Ectodermal cell (in vitro differentiated cells): ENCODE measurements around the gene CEMIP.
A peak's percentile ranks its signal among the peaks of the same experiment; 100 is the strongest.

Experiments used
- H3K27ac ChIP-seq: 2 replicates; pipeline ENCODE4 v1.7.0; 2013; ENCODE audit warnings: mild to moderate bottlenecking, low read depth, low read length; ENCODE audit not compliant: insufficient read depth, poor library complexity, severe bottlenecking
- H3K27me3 ChIP-seq: 2 replicates; pipeline ENCODE4 v1.7.0; 2013; ENCODE audit warnings: mild to moderate bottlenecking, low read length; ENCODE audit not compliant: insufficient read depth, control insufficient read depth, poor library complexity, severe bottlenecking
- H3K36me3 ChIP-seq: one replicate; pipeline ENCODE4 v1.7.0; 2013; ENCODE audit warnings: low read length; ENCODE audit not compliant: control insufficient read depth, insufficient read depth
- H3K4me1 ChIP-seq: one replicate; pipeline ENCODE4 v1.7.0; 2013; ENCODE audit warnings: low read length; ENCODE audit not compliant: control insufficient read depth, insufficient read depth
- H3K4me3 ChIP-seq: 2 replicates; pipeline ENCODE4 v1.7.0; 2013; ENCODE audit warnings: low read depth, low read length, control low read depth; ENCODE audit not compliant: insufficient read depth
- H3K9me3 ChIP-seq: 2 replicates; pipeline ENCODE4 v1.7.0; 2013; ENCODE audit warnings: mild to moderate bottlenecking, low read length, moderate library complexity; ENCODE audit not compliant: control insufficient read depth
- WGBS, 2 experiments: methylation state at CpG; one replicate each; pipeline ENCODE4 v1.1.7; 2013; ENCODE audit warnings: missing lambda C conversion rate in 2 of 2; 5-methylcytosine and 5-hydroxymethylcytosine counted together

The CEMIP gene

GRCh38 chr15:80780416-80781221 lies 1.4 kb downstream of the CEMIP start:
- Histone ChIP-seq H3K27me3 (peaks cover 54% of the 10 kb centered on the region), H3K36me3 (no peaks in the 10 kb centered on the region), H3K9me3 (no peaks in the 10 kb centered on the region), H3K27ac (no peak overlapping the region), H3K4me3 (peak overlapping the region; percentile 19), H3K4me1 (peaks cover 16% of the 10 kb centered on the region)
- WGBS, 2 experiments, result 5 to 6% methylated on average over 40 of the region's 40 CpGs

- Histone ChIP-seq H3K36me3 (no peaks in the 10 kb centered on the region), H3K9me3 (no peaks in the 10 kb centered on the region), H3K4me3 (no peak overlapping the region), H3K27ac (no peak overlapping the region), H3K27me3 (peaks cover 41% of the 10 kb centered on the region), H3K4me1 (peaks cover 16% of the 10 kb centered on the region)
Measured at GRCh38 chr15:80783260-80783659, 4.1 kb downstream of the CEMIP start.

GRCh38 chr15:80785335-80785734 lies 6.2 kb downstream of the CEMIP start:
- H3K36me3 ChIP-seq, result no peaks in the 10 kb centered on the region

GRCh38 chr15:80785811-80786354 lies 6.7 kb downstream of the CEMIP start:
- 88 to 96% methylated on average over 5 of the region's 5 CpGs for WGBS, 2 experiments
- Histone ChIP-seq H3K4me3 (no peak overlapping the region), H3K27ac (no peak overlapping the region), H3K27me3 (peaks cover 15% of the 10 kb centered on the region), H3K36me3 (no peaks in the 10 kb centered on the region), H3K4me1 (peaks cover under 1% of the 10 kb centered on the region), H3K9me3 (no peaks in the 10 kb centered on the region)

More at GRCh38 chr15:80785335-80785734, 6.2 kb downstream of the CEMIP start:
- WGBS, 2 experiments, result 91 to 92% methylated on average over 5 of the region's 5 CpGs
- H3K4me1 ChIP-seq, result peaks cover 5% of the 10 kb centered on the region
- H3K27me3 ChIP-seq, result peaks cover 20% of the 10 kb centered on the region
- no peaks in the 10 kb centered on the region for H3K9me3 ChIP-seq
- H3K4me3 ChIP-seq, result no peak overlapping the region
- no peak overlapping the region for H3K27ac ChIP-seq

GRCh38 chr15:80787316-80787715 lies 8.1 kb downstream of the CEMIP start:
- H3K4me3 ChIP-seq, result no peak overlapping the region
- WGBS, 2 experiments, result 81 to 85% methylated on average over 3 of the region's 3 CpGs
- no peaks in the 10 kb centered on the region for H3K36me3 ChIP-seq
- peaks cover 2% of the 10 kb centered on the region for H3K27me3 ChIP-seq
- no peaks in the 10 kb centered on the region for H3K9me3 ChIP-seq
- H3K4me1 ChIP-seq, result no peaks in the 10 kb centered on the region
- no peak overlapping the region for H3K27ac ChIP-seq

- H3K4me1 ChIP-seq, result no peaks in the 10 kb centered on the region
- no peaks in the 10 kb centered on the region for H3K27me3 ChIP-seq
- H3K9me3 ChIP-seq, result no peaks in the 10 kb centered on the region
- H3K36me3 ChIP-seq, result no peaks in the 10 kb centered on the region
- no peak overlapping the region for H3K4me3 ChIP-seq
- whole genome bisulfite sequencing, 2 experiments, result 89 to 91% methylated on average over 4 to 6 of the region's 6 CpGs
- H3K27ac ChIP-seq, result no peak overlapping the region
Measured at GRCh38 chr15:80788536-80788935, 9.4 kb downstream of the CEMIP start.

GRCh38 chr15:80789296-80789695 lies 10.1 kb downstream of the CEMIP start:
- H3K27ac ChIP-seq, result no peak overlapping the region

GRCh38 chr15:80789796-80790195 lies 10.6 kb downstream of the CEMIP start:
- Histone ChIP-seq H3K36me3 (no peaks in the 10 kb centered on the region), H3K4me1 (no peaks in the 10 kb centered on the region), H3K27ac (no peak overlapping the region), H3K27me3 (no peaks in the 10 kb centered on the region), H3K4me3 (no peak overlapping the region), H3K9me3 (no peaks in the 10 kb centered on the region)
- WGBS, 2 experiments, result 85 to 90% methylated on average over 4 of the region's 4 CpGs

More at GRCh38 chr15:80789296-80789695, 10.1 kb downstream of the CEMIP start:
- H3K4me1 ChIP-seq, result no peaks in the 10 kb centered on the region
- no peaks in the 10 kb centered on the region for H3K36me3 ChIP-seq
- WGBS, 2 experiments, result 82 to 83% methylated on average over 5 of the region's 5 CpGs
- H3K4me3 ChIP-seq, result no peak overlapping the region
- no peaks in the 10 kb centered on the region for H3K27me3 ChIP-seq
- no peaks in the 10 kb centered on the region for H3K9me3 ChIP-seq

GRCh38 chr15:80790236-80790635 lies 11.1 kb downstream of the CEMIP start:
- Histone ChIP-seq H3K27me3 (no peaks in the 10 kb centered on the region), H3K36me3 (no peaks in the 10 kb centered on the region), H3K27ac (no peak overlapping the region), H3K4me3 (no peak overlapping the region), H3K4me1 (no peaks in the 10 kb centered on the region), H3K9me3 (no peaks in the 10 kb centered on the region)
- WGBS, 2 experiments, result 96 to 97% methylated on average over 5 of the region's 5 CpGs

- no peaks in the 10 kb centered on the region for H3K9me3 ChIP-seq
- H3K27me3 ChIP-seq, result no peaks in the 10 kb centered on the region
- no peaks in the 10 kb centered on the region for H3K36me3 ChIP-seq
- no peak overlapping the region for H3K4me3 ChIP-seq
- H3K27ac ChIP-seq, result no peak overlapping the region
- 85 to 90% methylated on average over 1 of the region's 1 CpG for WGBS, 2 experiments
- no peaks in the 10 kb centered on the region for H3K4me1 ChIP-seq
Measured at GRCh38 chr15:80791004-80791403, 11.8 kb downstream of the CEMIP start.
